ENCODE data around the gene SSBP3.

Gene SSBP3

GRCh38 chr1:54332781-54333585 lies 73.2 kb downstream of the SSBP3 start:
- TF ChIP-seq, protein P1, sequence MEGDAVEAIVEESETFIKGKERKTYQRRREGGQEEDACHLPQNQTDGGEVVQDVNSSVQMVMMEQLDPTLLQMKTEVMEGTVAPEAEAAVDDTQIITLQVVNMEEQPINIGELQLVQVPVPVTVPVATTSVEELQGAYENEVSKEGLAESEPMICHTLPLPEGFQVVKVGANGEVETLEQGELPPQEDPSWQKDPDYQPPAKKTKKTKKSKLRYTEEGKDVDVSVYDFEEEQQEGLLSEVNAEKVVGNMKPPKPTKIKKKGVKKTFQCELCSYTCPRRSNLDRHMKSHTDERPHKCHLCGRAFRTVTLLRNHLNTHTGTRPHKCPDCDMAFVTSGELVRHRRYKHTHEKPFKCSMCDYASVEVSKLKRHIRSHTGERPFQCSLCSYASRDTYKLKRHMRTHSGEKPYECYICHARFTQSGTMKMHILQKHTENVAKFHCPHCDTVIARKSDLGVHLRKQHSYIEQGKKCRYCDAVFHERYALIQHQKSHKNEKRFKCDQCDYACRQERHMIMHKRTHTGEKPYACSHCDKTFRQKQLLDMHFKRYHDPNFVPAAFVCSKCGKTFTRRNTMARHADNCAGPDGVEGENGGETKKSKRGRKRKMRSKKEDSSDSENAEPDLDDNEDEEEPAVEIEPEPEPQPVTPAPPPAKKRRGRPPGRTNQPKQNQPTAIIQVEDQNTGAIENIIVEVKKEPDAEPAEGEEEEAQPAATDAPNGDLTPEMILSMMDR (IDR thresholded peaks at IDR 0.05) = no peak

GRCh38 chr1:54331843-54332463 lies 74.2 kb downstream of the SSBP3 start:
- TF ChIP-seq, protein P1 (IDR thresholded peaks at IDR 0.05) = no peak

- TF ChIP-seq, protein P1 (IDR thresholded peaks at IDR 0.05) = no peak
Measured at GRCh38 chr1:54331091-54331772, 75.0 kb downstream of the SSBP3 start.

GRCh38 chr1:54329312-54330003 lies 76.7 kb downstream of the SSBP3 start:
- TF ChIP-seq, protein P1 (IDR thresholded peaks at IDR 0.05) = no peak

GRCh38 chr1:54328066-54328636 lies 78.0 kb downstream of the SSBP3 start:
- TF ChIP-seq, protein P1 (IDR thresholded peaks at IDR 0.05) = no peak

DNA sequence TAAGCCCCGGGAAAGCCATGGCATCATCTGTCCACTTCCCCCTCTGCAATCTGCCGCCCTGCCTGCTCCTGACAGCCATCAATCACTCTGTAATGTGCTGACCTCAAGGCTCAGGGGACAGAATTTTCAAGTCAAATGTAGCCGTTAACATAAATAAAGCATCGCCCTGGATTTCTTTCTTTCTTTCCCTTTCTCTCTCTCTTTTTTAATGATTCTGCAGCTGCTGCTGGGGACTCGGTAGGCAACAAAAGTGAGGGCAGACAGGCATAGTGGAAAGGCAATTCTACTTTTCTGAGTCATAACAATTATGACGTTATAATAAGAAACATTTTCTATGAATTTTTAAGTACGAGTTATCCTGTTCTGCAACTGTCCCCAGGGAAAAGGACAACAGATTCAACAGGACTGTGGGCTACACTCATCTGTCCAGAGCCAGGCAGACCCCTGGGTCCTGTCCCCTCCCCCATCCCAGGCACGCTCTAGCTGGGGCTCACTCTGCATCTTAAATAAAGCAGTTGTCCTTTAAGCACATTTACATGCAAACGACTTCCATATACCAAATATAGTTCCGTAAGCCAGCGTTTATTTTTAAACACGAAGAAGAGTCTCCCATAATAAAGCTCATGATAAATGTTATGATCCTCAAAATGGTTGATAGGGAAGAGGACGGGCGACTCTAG lies 78.7 kb downstream of the SSBP3 start:
- TF ChIP-seq, protein P1 (IDR thresholded peaks at IDR 0.05) = no peak

Data from LNCAP (cell line).